AG04449 (cell line): Measurements from ENCODE around the gene PIGC.

Experiments
- CTCF ChIA-PET: fragments of 350-600 bp; formaldehyde crosslinking; extraction: SDS; loops from one replicate; lab custom pipeline; 2021; ENCODE audit warnings: antibody characterized with exemption; lab: Yijun Ruan, JAX
- POLR2A ChIA-PET: fragments of 400-600, 350-600 bp; formaldehyde crosslinking; extraction: SDS; loops from one replicate; lab custom pipeline; 2020; ENCODE audit warnings: antibody characterized with exemption, inconsistent platforms; lab: Yijun Ruan, JAX
- DNase-seq: peaks from one replicate; pipeline ENCODE4 v3.0.0-alpha.2; 2010; ENCODE audit warnings: low read depth, low spot score
- H3K4me3 ChIP-seq: 2 replicates; pipeline ENCODE4 v1.5.1; 2011; ENCODE audit warnings: low read depth, mild to moderate bottlenecking, control low read depth, low read length
- CTCF ChIP-seq: IDR thresholded peaks from one replicate; pipeline ENCODE4 v1.5.1; 2011; ENCODE audit warnings: mild to moderate bottlenecking, moderate library complexity, low read length, control low read depth, inconsistent platforms; ENCODE audit not compliant: insufficient read depth; ENCODE audit errors: missing control alignments

PIGC gene

GRCh38 chr1:172416496-172417035, 27.3 kb downstream of the PIGC start:
- H3K4me3 ChIP-seq, result no peak overlapping the region
- no peak for TF ChIP-seq CTCF
- CTCF ChIA-PET, result interaction anchor here (0.7 to 4.1 kb wide), 15 partner anchors 11 to 616 kb away, joined by 3 to 30 read pairs (median 3); no protein-coding TSS in a partner anchor
- no peak for DNase-seq
- POLR2A ChIA-PET, result no interaction called here

GRCh38 chr1:172414331-172414730, 29.5 kb downstream of the PIGC start:
- no peak for DNase-seq
- H3K4me3 ChIP-seq, result no peak overlapping the region
- POLR2A ChIA-PET, result no interaction called here
- TF ChIP-seq CTCF, result no peak
- CTCF ChIA-PET, result interaction anchor here (0.7 to 3.9 kb wide), 3 partner anchors 14 to 429 kb away, joined by 3 to 21 read pairs (median 3); no protein-coding TSS in a partner anchor

- ChIA-PET CTCF (interaction anchor here (0.8 to 3.1 kb wide), 7 partner anchors 9 to 409 kb away, joined by 3 to 17 read pairs (median 4); partner anchors contain the start of gene PIGC), POLR2A (no interaction called here)
- no peak overlapping the region for H3K4me3 ChIP-seq
- DNase-seq, result no peak
- TF ChIP-seq CTCF, result no peak
These were observed 32.0 kb downstream of the PIGC start for GRCh38 chr1:172411791-172412338.

- CTCF ChIA-PET, result interaction anchor here (0.7 to 2.5 kb wide), 3 partner anchors 10 to 408 kb away, joined by 3 to 6 read pairs (median 6); no protein-coding TSS in a partner anchor
- POLR2A ChIA-PET, result no interaction called here
These were observed 33.8 kb downstream of the PIGC start for GRCh38 chr1:172410027-172410426.

GRCh38 chr1:172408958-172409357, 34.9 kb downstream of the PIGC start:
- no peak for DNase-seq
- ChIA-PET POLR2A (no interaction called here), CTCF (interaction anchor here (0.7 to 2.5 kb wide), 8 partner anchors 10 to 425 kb away, joined by 3 to 8 read pairs (median 4); partner anchors contain the start of gene PIGC)
- TF ChIP-seq CTCF, result no peak
- H3K4me3 ChIP-seq, result no peak overlapping the region

More at GRCh38 chr1:172410027-172410426, 33.8 kb downstream of the PIGC start:
- TF ChIP-seq CTCF, result no peak
- DNase-seq, result no peak
- no peak overlapping the region for H3K4me3 ChIP-seq

- DNase-seq, result no peak
- POLR2A ChIA-PET, result no interaction called here
- CTCF ChIA-PET, result interaction anchor here (0.8 kb wide), 1 partner anchor 21 kb away, joined by 3 read pairs; no protein-coding TSS in a partner anchor
These were observed 36.9 kb downstream of the PIGC start for GRCh38 chr1:172406968-172407367.

More at GRCh38 chr1:172406968-172407367, 36.9 kb downstream of the PIGC start:
- H3K4me3 ChIP-seq, result no peak overlapping the region
- TF ChIP-seq CTCF, result no peak
